ENCODE results near the gene ADTRP.

ADTRP gene

DNA sequence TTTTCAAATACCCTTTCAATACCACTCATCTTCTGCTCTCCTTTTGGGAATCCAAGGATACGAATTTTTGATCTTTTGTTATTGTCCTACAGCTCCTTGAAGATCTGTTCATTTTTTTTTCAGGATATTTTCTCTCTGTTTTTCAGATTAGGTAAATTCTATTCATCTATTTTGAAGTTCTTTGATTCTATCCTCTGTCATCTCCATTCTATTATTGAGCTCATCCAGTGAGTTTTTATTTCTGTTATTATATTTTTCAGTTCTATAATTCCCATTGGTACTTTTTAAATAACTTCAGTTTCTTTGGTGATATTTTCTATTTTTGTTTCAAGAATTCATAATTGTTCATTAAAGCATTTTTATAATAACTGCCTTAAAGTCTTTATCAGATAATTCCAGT lies 14.7 kb upstream of the ADTRP start:
- no peak overlapping the region for H3K4me2 ChIP-seq (ENCODE audit: low read depth, low read length, poor library complexity, severe bottlenecking)
- no peak overlapping the region for H2AFZ ChIP-seq (ENCODE audit: low read depth, low read length, severe bottlenecking)
- H3K9me3 ChIP-seq (ENCODE audit: insufficient read depth, low read length) = no peaks in the 10 kb centered on the region
- TF ChIP-seq EZH2phosphoT487 (conservative IDR thresholded peaks at IDR 0.05; ENCODE audit: low read length) (no peak), CTCF (IDR thresholded peaks at IDR 0.05; ENCODE audit: insufficient read depth, low read length, poor library complexity, severe bottlenecking) (no peak)
- no peak overlapping the region for H3K27ac ChIP-seq (ENCODE audit: low read depth, low read length)
- no peaks in the 10 kb centered on the region for H3K27me3 ChIP-seq (ENCODE audit: low read length)
- H3K9me2 ChIP-seq (replicated peaks; ENCODE audit: insufficient read depth, low read length) = no peaks in the 10 kb centered on the region
- no peak overlapping the region for H3K9ac ChIP-seq (ENCODE audit: low read length)
- no peaks in the 10 kb centered on the region for H3F3A ChIP-seq (ENCODE audit: insufficient read depth)
- H3K36me3 ChIP-seq (ENCODE audit: low read length) = no peaks in the 10 kb centered on the region
- H3K4me3 ChIP-seq (ENCODE audit: insufficient read depth, low read length, poor library complexity, severe bottlenecking) = no peak overlapping the region
- H3K79me2 ChIP-seq (ENCODE audit: insufficient read depth, low read length) = no peaks in the 10 kb centered on the region
- H4K20me1 ChIP-seq (ENCODE audit: low read depth, low read length) = no peaks in the 10 kb centered on the region

DNA sequence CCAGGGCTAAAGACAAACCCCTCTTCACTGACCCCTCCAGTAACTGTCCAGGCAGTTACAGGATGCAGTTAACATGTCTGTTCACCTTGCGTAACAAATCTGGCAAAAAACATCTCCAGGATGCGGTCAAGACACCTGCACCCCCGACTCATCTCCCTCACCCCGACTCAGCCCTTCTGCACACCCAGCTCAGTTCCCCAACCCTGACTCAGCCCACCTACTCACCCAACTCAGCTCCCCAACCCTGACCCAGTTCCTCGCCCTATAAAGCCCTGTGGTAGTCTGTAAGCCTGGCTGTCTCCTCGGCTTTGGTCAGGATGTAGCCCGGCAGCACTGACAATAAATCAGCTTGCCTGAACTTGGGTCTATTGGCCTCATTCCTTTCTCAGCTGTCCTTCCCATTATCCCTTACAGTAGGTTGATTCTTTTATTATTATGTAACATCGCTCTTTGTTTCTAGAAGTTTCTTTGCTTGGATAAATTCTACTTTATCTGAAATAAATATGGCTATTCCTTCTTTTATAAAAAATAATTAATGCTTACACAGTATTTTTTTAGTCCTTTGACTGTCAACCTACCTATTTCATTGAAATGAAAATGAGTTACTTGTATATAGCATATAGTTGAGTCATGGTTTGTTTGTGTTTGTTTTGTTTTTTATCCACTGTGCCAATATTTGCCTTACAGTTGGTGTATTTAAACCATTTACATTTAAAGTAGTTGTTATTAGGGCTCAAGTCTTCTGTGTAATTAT lies 12.9 kb upstream of the ADTRP start:
- Histone ChIP-seq H3K9ac (ENCODE audit: low read length) (no peak overlapping the region), H3K27ac (ENCODE audit: low read depth, low read length) (no peak overlapping the region)

GRCh38 chr6:11789744-11790143 lies 11.1 kb upstream of the ADTRP start:
- TF ChIP-seq CTCF (IDR thresholded peaks at IDR 0.05; ENCODE audit: insufficient read depth, low read length, poor library complexity, severe bottlenecking) (no peak), EZH2phosphoT487 (conservative IDR thresholded peaks at IDR 0.05; ENCODE audit: low read length) (no peak)
- H3K27ac ChIP-seq (ENCODE audit: low read depth, low read length) = no peak overlapping the region

More for the DNA sequence above, 12.9 kb upstream of the ADTRP start:
- H3K4me2 ChIP-seq (ENCODE audit: low read depth, low read length, poor library complexity, severe bottlenecking) = no peak overlapping the region
- TF ChIP-seq CTCF (IDR thresholded peaks at IDR 0.05; ENCODE audit: insufficient read depth, low read length, poor library complexity, severe bottlenecking) (no peak), EZH2phosphoT487 (conservative IDR thresholded peaks at IDR 0.05; ENCODE audit: low read length) (no peak)
- no peaks in the 10 kb centered on the region for H3K79me2 ChIP-seq (ENCODE audit: insufficient read depth, low read length)
- no peaks in the 10 kb centered on the region for H4K20me1 ChIP-seq (ENCODE audit: low read depth, low read length)
- no peaks in the 10 kb centered on the region for H3K27me3 ChIP-seq (ENCODE audit: low read length)
- H3K4me3 ChIP-seq (ENCODE audit: insufficient read depth, low read length, poor library complexity, severe bottlenecking) = no peak overlapping the region
- H3F3A ChIP-seq (ENCODE audit: insufficient read depth) = no peaks in the 10 kb centered on the region
- H3K36me3 ChIP-seq (ENCODE audit: low read length) = no peaks in the 10 kb centered on the region
- H2AFZ ChIP-seq (ENCODE audit: low read depth, low read length, severe bottlenecking) = no peak overlapping the region
- H3K9me3 ChIP-seq (ENCODE audit: insufficient read depth, low read length) = no peaks in the 10 kb centered on the region
- no peaks in the 10 kb centered on the region for H3K9me2 ChIP-seq (replicated peaks; ENCODE audit: insufficient read depth, low read length)

More at GRCh38 chr6:11789744-11790143, 11.1 kb upstream of the ADTRP start:
- Histone ChIP-seq H3K9ac (ENCODE audit: low read length) (no peak overlapping the region), H3K27me3 (ENCODE audit: low read length) (no peaks in the 10 kb centered on the region), H4K20me1 (ENCODE audit: low read depth, low read length) (no peaks in the 10 kb centered on the region), H3K79me2 (ENCODE audit: insufficient read depth, low read length) (no peaks in the 10 kb centered on the region), H3K36me3 (ENCODE audit: low read length) (no peaks in the 10 kb centered on the region), H3K4me3 (ENCODE audit: insufficient read depth, low read length, poor library complexity, severe bottlenecking) (no peak overlapping the region), H3F3A (ENCODE audit: insufficient read depth) (no peaks in the 10 kb centered on the region), H3K9me3 (ENCODE audit: insufficient read depth, low read length) (no peaks in the 10 kb centered on the region), H3K4me2 (ENCODE audit: low read depth, low read length, poor library complexity, severe bottlenecking) (no peak overlapping the region), H2AFZ (ENCODE audit: low read depth, low read length, severe bottlenecking) (no peak overlapping the region), H3K9me2 (replicated peaks; ENCODE audit: insufficient read depth, low read length) (no peaks in the 10 kb centered on the region)
